ENCODE measurements around the gene LPCAT3. TPM values are rescaled to one million over a fixed set of nuclear protein-coding genes. Genes with fewer than 3 reads are reported as not detected.

LPCAT3 gene
- total and polyA plus RNA-seq, 2 of the 13 experiments (the other 11 are each of a cell fraction or from before 2014, with no cell fraction given) = 44.5 to 64.3 TPM

GRCh38 chr12:6937481-6938352 lies 80.6 kb downstream of the LPCAT3 start (continued):
- no peak for TF ChIP-seq NFE2L1 (CRISPR knock-in tag; IDR thresholded peaks at IDR 0.05; ENCODE audit: borderline replicate concordance)
- peak; percentile 97 for TF ChIP-seq KAT8 (CRISPR knock-in tag; IDR thresholded peaks at IDR 0.05)
- TF ChIP-seq, protein P1, sequence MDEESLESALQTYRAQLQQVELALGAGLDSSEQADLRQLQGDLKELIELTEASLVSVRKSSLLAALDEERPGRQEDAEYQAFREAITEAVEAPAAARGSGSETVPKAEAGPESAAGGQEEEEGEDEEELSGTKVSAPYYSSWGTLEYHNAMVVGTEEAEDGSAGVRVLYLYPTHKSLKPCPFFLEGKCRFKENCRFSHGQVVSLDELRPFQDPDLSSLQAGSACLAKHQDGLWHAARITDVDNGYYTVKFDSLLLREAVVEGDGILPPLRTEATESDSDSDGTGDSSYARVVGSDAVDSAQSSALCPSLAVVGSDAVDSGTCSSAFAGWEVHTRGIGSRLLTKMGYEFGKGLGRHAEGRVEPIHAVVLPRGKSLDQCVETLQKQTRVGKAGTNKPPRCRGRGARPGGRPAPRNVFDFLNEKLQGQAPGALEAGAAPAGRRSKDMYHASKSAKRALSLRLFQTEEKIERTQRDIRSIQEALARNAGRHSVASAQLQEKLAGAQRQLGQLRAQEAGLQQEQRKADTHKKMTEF (CRISPR knock-in tag; IDR thresholded peaks at IDR 0.05) = peak; percentile 94
- peak; percentile 77; the same call in 1 of the 2 replicates for TF ChIP-seq GLI4 (CRISPR knock-in tag; IDR thresholded peaks at IDR 0.05; ENCODE audit: borderline replicate concordance)
- TF ChIP-seq ZNF550 (CRISPR knock-in tag; IDR thresholded peaks at IDR 0.05; ENCODE audit: borderline replicate concordance) = no peak
- peak; percentile 68; the same call in 1 of the 2 replicates for TF ChIP-seq MAF1 (CRISPR knock-in tag; IDR thresholded peaks at IDR 0.05; ENCODE audit: borderline replicate concordance)
- TF ChIP-seq ZNF382 (CRISPR knock-in tag; IDR thresholded peaks at IDR 0.05; ENCODE audit: borderline replicate concordance) = no peak
- TF ChIP-seq ZFP1 (CRISPR knock-in tag; IDR thresholded peaks at IDR 0.05) = no peak
- TF ChIP-seq, protein P2, sequence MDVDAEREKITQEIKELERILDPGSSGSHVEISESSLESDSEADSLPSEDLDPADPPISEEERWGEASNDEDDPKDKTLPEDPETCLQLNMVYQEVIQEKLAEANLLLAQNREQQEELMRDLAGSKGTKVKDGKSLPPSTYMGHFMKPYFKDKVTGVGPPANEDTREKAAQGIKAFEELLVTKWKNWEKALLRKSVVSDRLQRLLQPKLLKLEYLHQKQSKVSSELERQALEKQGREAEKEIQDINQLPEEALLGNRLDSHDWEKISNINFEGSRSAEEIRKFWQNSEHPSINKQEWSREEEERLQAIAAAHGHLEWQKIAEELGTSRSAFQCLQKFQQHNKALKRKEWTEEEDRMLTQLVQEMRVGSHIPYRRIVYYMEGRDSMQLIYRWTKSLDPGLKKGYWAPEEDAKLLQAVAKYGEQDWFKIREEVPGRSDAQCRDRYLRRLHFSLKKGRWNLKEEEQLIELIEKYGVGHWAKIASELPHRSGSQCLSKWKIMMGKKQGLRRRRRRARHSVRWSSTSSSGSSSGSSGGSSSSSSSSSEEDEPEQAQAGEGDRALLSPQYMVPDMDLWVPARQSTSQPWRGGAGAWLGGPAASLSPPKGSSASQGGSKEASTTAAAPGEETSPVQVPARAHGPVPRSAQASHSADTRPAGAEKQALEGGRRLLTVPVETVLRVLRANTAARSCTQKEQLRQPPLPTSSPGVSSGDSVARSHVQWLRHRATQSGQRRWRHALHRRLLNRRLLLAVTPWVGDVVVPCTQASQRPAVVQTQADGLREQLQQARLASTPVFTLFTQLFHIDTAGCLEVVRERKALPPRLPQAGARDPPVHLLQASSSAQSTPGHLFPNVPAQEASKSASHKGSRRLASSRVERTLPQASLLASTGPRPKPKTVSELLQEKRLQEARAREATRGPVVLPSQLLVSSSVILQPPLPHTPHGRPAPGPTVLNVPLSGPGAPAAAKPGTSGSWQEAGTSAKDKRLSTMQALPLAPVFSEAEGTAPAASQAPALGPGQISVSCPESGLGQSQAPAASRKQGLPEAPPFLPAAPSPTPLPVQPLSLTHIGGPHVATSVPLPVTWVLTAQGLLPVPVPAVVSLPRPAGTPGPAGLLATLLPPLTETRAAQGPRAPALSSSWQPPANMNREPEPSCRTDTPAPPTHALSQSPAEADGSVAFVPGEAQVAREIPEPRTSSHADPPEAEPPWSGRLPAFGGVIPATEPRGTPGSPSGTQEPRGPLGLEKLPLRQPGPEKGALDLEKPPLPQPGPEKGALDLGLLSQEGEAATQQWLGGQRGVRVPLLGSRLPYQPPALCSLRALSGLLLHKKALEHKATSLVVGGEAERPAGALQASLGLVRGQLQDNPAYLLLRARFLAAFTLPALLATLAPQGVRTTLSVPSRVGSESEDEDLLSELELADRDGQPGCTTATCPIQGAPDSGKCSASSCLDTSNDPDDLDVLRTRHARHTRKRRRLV (CRISPR knock-in tag; IDR thresholded peaks at IDR 0.05) = peak; percentile 97
- peak; percentile 63 for TF ChIP-seq ARID5B (CRISPR knock-in tag; IDR thresholded peaks at IDR 0.05)
- no peak for TF ChIP-seq EZH2 (conservative IDR thresholded peaks at IDR 0.05; ENCODE audit: low read depth, low read length)
- TF ChIP-seq, protein P3, sequence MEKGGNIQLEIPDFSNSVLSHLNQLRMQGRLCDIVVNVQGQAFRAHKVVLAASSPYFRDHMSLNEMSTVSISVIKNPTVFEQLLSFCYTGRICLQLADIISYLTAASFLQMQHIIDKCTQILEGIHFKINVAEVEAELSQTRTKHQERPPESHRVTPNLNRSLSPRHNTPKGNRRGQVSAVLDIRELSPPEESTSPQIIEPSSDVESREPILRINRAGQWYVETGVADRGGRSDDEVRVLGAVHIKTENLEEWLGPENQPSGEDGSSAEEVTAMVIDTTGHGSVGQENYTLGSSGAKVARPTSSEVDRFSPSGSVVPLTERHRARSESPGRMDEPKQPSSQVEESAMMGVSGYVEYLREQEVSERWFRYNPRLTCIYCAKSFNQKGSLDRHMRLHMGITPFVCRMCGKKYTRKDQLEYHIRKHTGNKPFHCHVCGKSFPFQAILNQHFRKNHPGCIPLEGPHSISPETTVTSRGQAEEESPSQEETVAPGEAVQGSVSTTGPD (CRISPR knock-in tag; IDR thresholded peaks at IDR 0.05) = 0 out of 2 replicates have a peak, but pooled peaks have one; percentile 38
- TF ChIP-seq RBM39 (IDR thresholded peaks at IDR 0.05; ENCODE audit: low read depth, low read length, poor library complexity, severe bottlenecking) = peak; percentile 95

All from HepG2 (cell line).